GM12878 (cell line): ENCODE data around the gene ALOXE3.

Experiments used
- BACH1 ChIP-seq: fragments of 450-650 bp; IDR thresholded peaks from 2 replicates; pipeline ENCODE4 v1.6.1; 2017; ENCODE audit warnings: mild to moderate bottlenecking, borderline replicate concordance
- BRCA1 ChIP-seq: IDR thresholded peaks from 2 replicates; pipeline ENCODE4 v1.6.1; 2011; ENCODE audit warnings: low read depth, low read length, improper control_type of control experiment
- CBFB ChIP-seq: IDR thresholded peaks from 2 replicates; pipeline ENCODE4 v1.6.1; 2016; ENCODE audit warnings: antibody characterized with exemption, low read depth
- CTCF ChIP-seq, 3 experiments: IDR thresholded peaks in 2 of 3; conservative IDR thresholded peaks in 1 of 3; 2 replicates each; pipeline ENCODE4 v1.5.1; 2011; ENCODE audit warnings: low read depth in 3 of 3, low read length in 3 of 3, mild to moderate bottlenecking in 3 of 3, control low read depth in 2 of 3, moderate library complexity in 2 of 3, inconsistent platforms in 1 of 3, mixed read lengths in 1 of 3; ENCODE audit not compliant: control insufficient read depth in 2 of 3, insufficient read depth in 1 of 3; ENCODE audit errors: extremely low read depth in 1 of 3
- EGR1 ChIP-seq, 2 experiments: IDR thresholded peaks; 1 replicate in 1 of 2; 2 replicates in 1 of 2; pipeline ENCODE4 v1.6.1; 2011 to 2012; ENCODE audit warnings: low read depth in 2 of 2, low read length in 2 of 2, borderline replicate concordance in 1 of 2, mild to moderate bottlenecking in 1 of 2, moderate library complexity in 1 of 2
- EZH2 ChIP-seq: IDR thresholded peaks from 2 replicates; pipeline ENCODE4 v1.6.1; 2012; ENCODE audit warnings: low read depth, mild to moderate bottlenecking, control low read depth, inconsistent platforms, low read length, borderline replicate concordance; ENCODE audit not compliant: control insufficient read depth
- HDGF ChIP-seq: fragments of 450-650 bp; IDR thresholded peaks from 2 replicates; pipeline ENCODE4 v1.6.1; 2016; ENCODE audit warnings: antibody characterized with exemption
- POLR2AphosphoS2 ChIP-seq: IDR thresholded peaks from 2 replicates; pipeline ENCODE4 v1.6.1; 2011; ENCODE audit warnings: low read depth, mild to moderate bottlenecking, low read length, improper control_type of control experiment, moderate library complexity
- SMC3 ChIP-seq: IDR thresholded peaks from 2 replicates; pipeline ENCODE4 v1.6.1; 2011; ENCODE audit warnings: low read length, improper control_type of control experiment, borderline replicate concordance
- SUPT20H ChIP-seq: IDR thresholded peaks from 2 replicates; pipeline ENCODE4 v1.6.1; 2011; ENCODE audit warnings: low read depth, mild to moderate bottlenecking, low read length, moderate library complexity, borderline replicate concordance; ENCODE audit not compliant: control insufficient read depth
- TAF1 ChIP-seq: IDR thresholded peaks from 2 replicates; pipeline ENCODE4 v1.6.1; 2011; ENCODE audit warnings: mild to moderate bottlenecking, low read depth, low read length, borderline replicate concordance
- TF ChIP-seq, protein P1 (sequence below): fragments of 450-650 bp; IDR thresholded peaks from 2 replicates; pipeline ENCODE4 v1.6.1; 2014; ENCODE audit warnings: mild to moderate bottlenecking

DNA sequence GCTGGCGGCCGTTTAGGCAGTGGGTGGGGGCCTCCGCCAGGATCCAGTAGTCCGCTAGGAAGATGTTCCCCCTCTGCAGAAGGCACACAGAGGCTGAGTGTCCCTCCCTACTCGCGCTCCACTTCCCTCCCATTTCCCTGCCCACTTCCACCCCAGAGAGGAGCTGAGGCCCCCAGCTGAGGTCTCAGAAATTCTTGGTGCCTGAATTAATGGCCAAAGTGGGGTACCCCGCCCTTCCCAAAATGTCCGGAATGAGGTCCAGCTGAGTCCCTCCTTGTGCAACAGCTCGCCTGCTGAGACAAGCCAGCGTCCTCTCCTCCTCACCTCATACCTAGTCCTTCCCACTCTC lies 7.9 kb downstream of the ALOXE3 start:
- TF ChIP-seq SUPT20H (no peak), EZH2 (no peak), HDGF (no peak), EGR1 (IDR thresholded peaks at IDR 0.05; ENCODE audit: borderline replicate concordance in 1 of 2, low read depth in 2 of 2, low read length in 2 of 2) (no peak), CTCF (IDR thresholded peaks at IDR 0.05 in 2 of 3, conservative IDR thresholded peaks at IDR 0.05 in 1 of 3; ENCODE audit: control insufficient read depth in 2 of 3, extremely low read depth in 1 of 3, insufficient read depth in 1 of 3, low read depth in 3 of 3, low read length in 3 of 3) (no peak), BRCA1 (no peak), BACH1 (no peak), POLR2AphosphoS2 (no peak), SMC3 (no peak), CBFB (no peak), TAF1 (no peak)
- TF ChIP-seq, protein P1, sequence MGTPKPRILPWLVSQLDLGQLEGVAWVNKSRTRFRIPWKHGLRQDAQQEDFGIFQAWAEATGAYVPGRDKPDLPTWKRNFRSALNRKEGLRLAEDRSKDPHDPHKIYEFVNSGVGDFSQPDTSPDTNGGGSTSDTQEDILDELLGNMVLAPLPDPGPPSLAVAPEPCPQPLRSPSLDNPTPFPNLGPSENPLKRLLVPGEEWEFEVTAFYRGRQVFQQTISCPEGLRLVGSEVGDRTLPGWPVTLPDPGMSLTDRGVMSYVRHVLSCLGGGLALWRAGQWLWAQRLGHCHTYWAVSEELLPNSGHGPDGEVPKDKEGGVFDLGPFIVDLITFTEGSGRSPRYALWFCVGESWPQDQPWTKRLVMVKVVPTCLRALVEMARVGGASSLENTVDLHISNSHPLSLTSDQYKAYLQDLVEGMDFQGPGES: no peak
